IMR-90 (cell line): ENCODE measurements around the gene MAN2C1. TPM values are rescaled to one million over a fixed set of nuclear protein-coding genes. Genes with fewer than 3 reads are reported as not detected.

Experiments
- ATAC-seq: fragments of 200-7000 bp; cut with Tn5 transposase; 2 replicates; pipeline ENCODE4 v1.9.1; 2020; ENCODE audit warnings: low read depth, mild to moderate bottlenecking, moderate library complexity
- BruUV-seq: library from RNA; stranded (reverse); fragments of 400-500 nt; replicated peaks from 2 replicates; lab custom pipeline; 2021; lab: Mats Ljungman, UMichigan
- CTCF ChIA-PET: fragments of 300-600 bp; formaldehyde crosslinking; extraction: SDS; loops from one replicate; lab custom pipeline; 2021; ENCODE audit warnings: antibody characterized with exemption; lab: Yijun Ruan, JAX
- POLR2A ChIA-PET: fragments of 300-600 bp; sonication (Branson Sonifier 250); formaldehyde crosslinking; loops from one replicate; lab custom pipeline; 2022; ENCODE audit warnings: antibody characterized with exemption; ENCODE audit not compliant: unreplicated experiment; lab: Charles Lee
- DNase-seq: peaks from one replicate; pipeline ENCODE4 v3.0.0; 2013
- H2AFZ ChIP-seq: replicated peaks from 2 replicates; pipeline ENCODE3; 2013; ENCODE audit warnings: low read length, mild to moderate bottlenecking; ENCODE audit not compliant: poor library complexity
- H2AK5ac ChIP-seq: 2 replicates; pipeline ENCODE4 v1.6.1; 2013; ENCODE audit warnings: low read depth, low read length, inconsistent platforms
- H2AK9ac ChIP-seq: replicated peaks from 2 replicates; pipeline ENCODE3; 2013; ENCODE audit warnings: mild to moderate bottlenecking, low read depth, low read length, moderate library complexity; ENCODE audit not compliant: poor library complexity
- H2BK120ac ChIP-seq: 2 replicates; pipeline ENCODE4 v1.6.1; 2013; ENCODE audit warnings: low read depth, low read length, inconsistent platforms
- H2BK15ac ChIP-seq: 3 replicates; pipeline ENCODE4 v1.6.1; 2013; ENCODE audit warnings: low read depth, low read length, inconsistent platforms
- H2BK20ac ChIP-seq: 2 replicates; pipeline ENCODE4 v1.6.1; 2013; ENCODE audit warnings: low read depth, mild to moderate bottlenecking, inconsistent platforms, low read length, moderate library complexity
- H2BK5ac ChIP-seq: 2 replicates; pipeline ENCODE4 v1.6.1; 2013; ENCODE audit warnings: mild to moderate bottlenecking, low read depth, low read length, inconsistent platforms; ENCODE audit not compliant: poor library complexity, severe bottlenecking
- H3K14ac ChIP-seq: replicated peaks from 2 replicates; pipeline ENCODE4 v1.6.1; 2013; ENCODE audit warnings: low read depth, low read length, inconsistent platforms
- H3K18ac ChIP-seq: 2 replicates; pipeline ENCODE4 v1.6.1; 2013; ENCODE audit warnings: low read depth, low read length, control low read depth
- H3K23ac ChIP-seq: 2 replicates; pipeline ENCODE4 v1.6.1; 2013; ENCODE audit warnings: low read depth, low read length, inconsistent platforms
- H3K27ac ChIP-seq: 2 replicates; pipeline ENCODE4 v1.5.1; 2013; ENCODE audit warnings: mild to moderate bottlenecking, control low read depth, low read length; ENCODE audit not compliant: insufficient read depth
- H3K27me3 ChIP-seq: 2 replicates; pipeline ENCODE4 v1.6.1; 2013; ENCODE audit warnings: low read length; ENCODE audit not compliant: control insufficient read depth, insufficient read depth
- H3K36me3 ChIP-seq: 2 replicates; pipeline ENCODE4 v1.6.1; 2013; ENCODE audit warnings: low read length, mixed read lengths; ENCODE audit not compliant: control insufficient read depth, insufficient read depth
- H3K4ac ChIP-seq: 2 replicates; pipeline ENCODE4 v1.6.1; 2013; ENCODE audit warnings: low read depth, low read length, inconsistent platforms
- H3K4me1 ChIP-seq: 2 replicates; pipeline ENCODE4 v1.6.1; 2013; ENCODE audit warnings: low read length, mixed read lengths; ENCODE audit not compliant: control insufficient read depth, insufficient read depth
- H3K4me2 ChIP-seq: 2 replicates; pipeline ENCODE4 v1.6.1; 2013; ENCODE audit warnings: low read depth, mild to moderate bottlenecking, control low read depth, low read length, moderate library complexity
- H3K4me3 ChIP-seq: 2 replicates; pipeline ENCODE4 v1.5.1; 2013; ENCODE audit warnings: low read depth, mild to moderate bottlenecking, control low read depth, low read length, moderate library complexity; ENCODE audit not compliant: insufficient read depth
- H3K56ac ChIP-seq: 2 replicates; pipeline ENCODE4 v1.6.1; 2013; ENCODE audit warnings: low read length, inconsistent platforms; ENCODE audit not compliant: insufficient read depth; ENCODE audit errors: extremely low read depth
- H3K79me1 ChIP-seq, 2 experiments: 2 replicates each; pipeline ENCODE4 v1.6.1; 2013; ENCODE audit warnings: low read length in 2 of 2, inconsistent platforms in 1 of 2, low read depth in 1 of 2
- H3K9ac ChIP-seq: 2 replicates; pipeline ENCODE4 v1.6.1; 2013; ENCODE audit warnings: low read depth, low read length, control low read depth
- H3K9me1 ChIP-seq: 2 replicates; pipeline ENCODE4 v1.6.1; 2013; ENCODE audit warnings: low read length, inconsistent platforms; ENCODE audit not compliant: insufficient read depth
- H3K9me3 ChIP-seq: 2 replicates; pipeline ENCODE4 v1.6.1; 2013; ENCODE audit warnings: low read length; ENCODE audit not compliant: control insufficient read depth, insufficient read depth
- H4K20me1 ChIP-seq: 2 replicates; pipeline ENCODE4 v1.6.1; 2013; ENCODE audit warnings: low read length, inconsistent platforms; ENCODE audit not compliant: insufficient read depth
- H4K5ac ChIP-seq: 2 replicates; pipeline ENCODE4 v1.6.1; 2013; ENCODE audit warnings: mild to moderate bottlenecking, low read depth, low read length, control low read depth
- H4K8ac ChIP-seq, 2 experiments: 2 replicates each; pipeline ENCODE4 v1.6.1; 2013; ENCODE audit warnings: low read depth in 2 of 2, low read length in 2 of 2, control low read depth in 1 of 2, inconsistent platforms in 1 of 2
- H4K91ac ChIP-seq: 2 replicates; pipeline ENCODE4 v1.6.1; 2013; ENCODE audit warnings: low read depth, low read length, inconsistent platforms; ENCODE audit not compliant: insufficient read depth
- CEBPB ChIP-seq: IDR thresholded peaks from 2 replicates; pipeline ENCODE4 v1.6.1; 2012; ENCODE audit warnings: low read depth, low read length, improper control_type of control experiment
- MAFK ChIP-seq: IDR thresholded peaks from 2 replicates; pipeline ENCODE4 v1.6.1; 2012; ENCODE audit warnings: low read depth, low read length, improper control_type of control experiment
- MAZ ChIP-seq: IDR thresholded peaks from 2 replicates; pipeline ENCODE4 v1.6.1; 2012; ENCODE audit warnings: low read depth, mild to moderate bottlenecking, low read length, improper control_type of control experiment, moderate library complexity, borderline replicate concordance
- WGBS, 2 experiments: methylation state at CpG; one replicate each; pipeline versions ENCODE4 v1.1.5 to v1.1.7; 2013; ENCODE audit warnings: missing lambda C conversion rate in 2 of 2; ENCODE audit not compliant: insufficient read length in 1 of 2; ENCODE audit errors: extremely low coverage in 2 of 2; 5-methylcytosine and 5-hydroxymethylcytosine counted together
- dilution Hi-C: fragments of 300-500 bp; cut with HindIII; formaldehyde crosslinking; loops from one replicate; pipeline ENCODE4 v1.14.3; 2018; ENCODE audit warnings: low sequenced_read_pairs; ENCODE audit not compliant: unreplicated experiment
- in situ Hi-C: fragments of 300-500 bp; cut with MboI; formaldehyde crosslinking; loops from 3 replicates; pipeline ENCODE4 v1.14.3; 2019; ENCODE audit warnings: low sequenced_read_pairs, inconsistent platforms, mixed read lengths
- intact Hi-C: fragments of 100-400 bp; cut with micrococcal nuclease; formaldehyde crosslinking; loops from 2 replicates; pipeline ENCODE4 v1.10.0; 2022
- polyA plus RNA-seq, 3 experiments: library from polyadenylated mRNA; depleted of rRNA; stranded (reverse); fragments of >200 nt; gene quantifications; 2 replicates each; pipeline ENCODE4 v1.2.3, GENCODE V29; 2012; ENCODE audit warnings: low replicate concordance in 1 of 3
- total RNA-seq: library from RNA; depleted of rRNA; stranded (reverse); fragments of >200 nt; gene quantifications from 2 replicates; pipeline ENCODE4 v1.2.3, GENCODE V29; 2012
- TF ChIP-seq, protein P1 (sequence below): conservative IDR thresholded peaks from 2 replicates; pipeline ENCODE4 v1.5.1; 2012; ENCODE audit warnings: mild to moderate bottlenecking, low read depth, low read length, improper control_type of control experiment
- TF ChIP-seq, protein P2 (sequence below): fragments of 150-350 bp; IDR thresholded peaks from 2 replicates; pipeline ENCODE4 v1.6.1; 2017; ENCODE audit warnings: mild to moderate bottlenecking, antibody characterized with exemption, low read length, low read depth
- TF ChIP-seq, protein P3 (sequence below): fragments of 150-350 bp; IDR thresholded peaks from 2 replicates; pipeline ENCODE4 v1.6.1; 2016; ENCODE audit warnings: low read depth, mild to moderate bottlenecking, low read length, moderate library complexity, borderline replicate concordance

Gene MAN2C1
- total and polyA plus RNA-seq, 2 of the 4 experiments (the other 2 are of a cell fraction): 34.8 to 153 TPM

DNA sequence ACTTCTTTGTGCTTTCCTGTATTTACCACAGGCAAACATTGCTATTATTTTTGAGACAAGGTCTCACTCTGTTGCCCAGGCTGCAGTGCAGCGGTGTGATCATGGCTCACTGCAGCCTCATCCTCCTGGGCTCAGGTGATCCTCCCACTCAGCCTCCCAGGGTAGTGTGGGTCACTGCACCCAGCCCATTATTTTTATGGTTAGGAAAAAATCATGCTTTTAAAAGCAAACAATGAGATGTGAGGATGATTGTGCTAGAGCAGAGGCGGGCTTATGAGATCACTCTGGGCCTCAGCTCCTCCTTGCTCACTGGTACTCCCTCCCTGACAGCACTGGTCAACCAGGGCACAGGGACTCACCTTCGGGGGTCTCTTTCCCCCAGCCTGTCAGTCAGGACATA, 2.2 kb downstream of the MAN2C1 start:
- no peak overlapping the region for H3K18ac ChIP-seq
- no peak overlapping the region for H4K91ac ChIP-seq
- intact Hi-C loops (loop anchor here (5.0 kb wide), 1 partner anchor 316 kb away; no protein-coding TSS in a partner anchor), in situ Hi-C loops (no loop called here), dilution Hi-C loops (no loop called here)
- H3K27ac ChIP-seq: no peak overlapping the region
- H2BK15ac ChIP-seq: no peak overlapping the region
- no peak overlapping the region for H3K14ac ChIP-seq
- no peaks in the 10 kb centered on the region for H3K9me3 ChIP-seq
- H3K4me2 ChIP-seq: no peak overlapping the region
- H2AFZ ChIP-seq: no peak overlapping the region
- no peaks in the 10 kb centered on the region for H3K27me3 ChIP-seq
- peaks cover 4% of the 10 kb centered on the region; the same call in 1 of the 2 replicates for H3K9me1 ChIP-seq
- peaks cover 30 to 48% of the 10 kb centered on the region in 2 experiments for H3K79me1 ChIP-seq
- no peak overlapping the region for H3K23ac ChIP-seq
- no peak overlapping the region for H4K5ac ChIP-seq
- no CpG with 5 or more reads among the region's 3 CpGs for WGBS, 2 experiments
- no peak overlapping the region for H2BK120ac ChIP-seq
- no peak overlapping the region for H2BK5ac ChIP-seq
- no peak overlapping the region for H2AK9ac ChIP-seq
- TF ChIP-seq, protein P1, sequence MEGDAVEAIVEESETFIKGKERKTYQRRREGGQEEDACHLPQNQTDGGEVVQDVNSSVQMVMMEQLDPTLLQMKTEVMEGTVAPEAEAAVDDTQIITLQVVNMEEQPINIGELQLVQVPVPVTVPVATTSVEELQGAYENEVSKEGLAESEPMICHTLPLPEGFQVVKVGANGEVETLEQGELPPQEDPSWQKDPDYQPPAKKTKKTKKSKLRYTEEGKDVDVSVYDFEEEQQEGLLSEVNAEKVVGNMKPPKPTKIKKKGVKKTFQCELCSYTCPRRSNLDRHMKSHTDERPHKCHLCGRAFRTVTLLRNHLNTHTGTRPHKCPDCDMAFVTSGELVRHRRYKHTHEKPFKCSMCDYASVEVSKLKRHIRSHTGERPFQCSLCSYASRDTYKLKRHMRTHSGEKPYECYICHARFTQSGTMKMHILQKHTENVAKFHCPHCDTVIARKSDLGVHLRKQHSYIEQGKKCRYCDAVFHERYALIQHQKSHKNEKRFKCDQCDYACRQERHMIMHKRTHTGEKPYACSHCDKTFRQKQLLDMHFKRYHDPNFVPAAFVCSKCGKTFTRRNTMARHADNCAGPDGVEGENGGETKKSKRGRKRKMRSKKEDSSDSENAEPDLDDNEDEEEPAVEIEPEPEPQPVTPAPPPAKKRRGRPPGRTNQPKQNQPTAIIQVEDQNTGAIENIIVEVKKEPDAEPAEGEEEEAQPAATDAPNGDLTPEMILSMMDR: no peak
- TF ChIP-seq MAFK: no peak
- TF ChIP-seq, protein P2, sequence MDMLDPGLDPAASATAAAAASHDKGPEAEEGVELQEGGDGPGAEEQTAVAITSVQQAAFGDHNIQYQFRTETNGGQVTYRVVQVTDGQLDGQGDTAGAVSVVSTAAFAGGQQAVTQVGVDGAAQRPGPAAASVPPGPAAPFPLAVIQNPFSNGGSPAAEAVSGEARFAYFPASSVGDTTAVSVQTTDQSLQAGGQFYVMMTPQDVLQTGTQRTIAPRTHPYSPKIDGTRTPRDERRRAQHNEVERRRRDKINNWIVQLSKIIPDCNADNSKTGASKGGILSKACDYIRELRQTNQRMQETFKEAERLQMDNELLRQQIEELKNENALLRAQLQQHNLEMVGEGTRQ: no peak
- no peak for TF ChIP-seq CEBPB
- no peak for TF ChIP-seq MAZ
- TF ChIP-seq, protein P3, sequence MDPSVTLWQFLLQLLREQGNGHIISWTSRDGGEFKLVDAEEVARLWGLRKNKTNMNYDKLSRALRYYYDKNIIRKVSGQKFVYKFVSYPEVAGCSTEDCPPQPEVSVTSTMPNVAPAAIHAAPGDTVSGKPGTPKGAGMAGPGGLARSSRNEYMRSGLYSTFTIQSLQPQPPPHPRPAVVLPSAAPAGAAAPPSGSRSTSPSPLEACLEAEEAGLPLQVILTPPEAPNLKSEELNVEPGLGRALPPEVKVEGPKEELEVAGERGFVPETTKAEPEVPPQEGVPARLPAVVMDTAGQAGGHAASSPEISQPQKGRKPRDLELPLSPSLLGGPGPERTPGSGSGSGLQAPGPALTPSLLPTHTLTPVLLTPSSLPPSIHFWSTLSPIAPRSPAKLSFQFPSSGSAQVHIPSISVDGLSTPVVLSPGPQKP: no peak
- H2AK5ac ChIP-seq: no peak overlapping the region
- peaks cover 43% of the 10 kb centered on the region for H3K36me3 ChIP-seq
- H3K4me1 ChIP-seq: peaks cover 4% of the 10 kb centered on the region
- no peak for DNase-seq
- ATAC-seq: no peak
- H2BK20ac ChIP-seq: no peak overlapping the region
- no peak overlapping the region for H3K56ac ChIP-seq
- H3K4ac ChIP-seq: no peak overlapping the region
- ChIA-PET POLR2A (interaction anchor here (0.6 kb wide), 1 partner anchor 9 kb away, joined by 7 read pairs; no protein-coding TSS in a partner anchor), CTCF (no interaction called here)
- no peak overlapping the region for H3K9ac ChIP-seq
- no peak overlapping the region for H3K4me3 ChIP-seq
- no TSS peak for BruUV-seq
- peaks cover 16% of the 10 kb centered on the region; the same call in 1 of the 2 replicates for H4K20me1 ChIP-seq
- H4K8ac ChIP-seq: no peak overlapping the region
